Retinal pigment epithelial cell (primary cell): ENCODE measurements around the gene MBOAT1.
"Not testable (repeated sequence)": the region's sequence is repeated elsewhere in the genome, so short reads cannot be mapped to it uniquely, and the experiment has no call there.

ENCODE experiments used
- DNase-seq: peaks from one replicate; pipeline ENCODE4 v3.0.0-alpha.2; 2010; ENCODE audit warnings: low read depth
- H3K4me3 ChIP-seq: 2 replicates; pipeline ENCODE4 v1.5.1; 2011; ENCODE audit warnings: mild to moderate bottlenecking, low read length, control low read depth, moderate library complexity
- CTCF ChIP-seq: conservative IDR thresholded peaks from 2 replicates; pipeline ENCODE4 v1.5.1; 2011; ENCODE audit warnings: low read depth, low read length, control low read depth, inconsistent platforms

Gene MBOAT1

GRCh38 chr6:20253021-20253420 lies 40.8 kb upstream of the MBOAT1 start:
- no peak overlapping the region for H3K4me3 ChIP-seq
- TF ChIP-seq CTCF: no peak
- no peak for DNase-seq

- no peak overlapping the region for H3K4me3 ChIP-seq
- TF ChIP-seq CTCF: no peak
- DNase-seq: no peak
Measured at GRCh38 chr6:20252311-20252710, 40.0 kb upstream of the MBOAT1 start.

- no peak for TF ChIP-seq CTCF
- DNase-seq: no peak
- H3K4me3 ChIP-seq: no peak overlapping the region
Measured at GRCh38 chr6:20251525-20251924, 39.3 kb upstream of the MBOAT1 start.

GRCh38 chr6:20246125-20246524 lies 33.9 kb upstream of the MBOAT1 start:
- no peak for TF ChIP-seq CTCF
- H3K4me3 ChIP-seq: no peak overlapping the region

GRCh38 chr6:20244807-20245681 lies 32.8 kb upstream of the MBOAT1 start:
- not testable (repeated sequence) for DNase-seq, H3K4me3 ChIP-seq

More at GRCh38 chr6:20246125-20246524, 33.9 kb upstream of the MBOAT1 start:
- DNase-seq: no peak

- TF ChIP-seq CTCF: no peak
- H3K4me3 ChIP-seq: no peak overlapping the region
- no peak for DNase-seq
Measured at GRCh38 chr6:20243288-20243687, 31.0 kb upstream of the MBOAT1 start.

- DNase-seq: no peak
Measured at GRCh38 chr6:20242397-20242796, 30.1 kb upstream of the MBOAT1 start.

More at GRCh38 chr6:20242397-20242796, 30.1 kb upstream of the MBOAT1 start:
- no peak for TF ChIP-seq CTCF
- H3K4me3 ChIP-seq: no peak overlapping the region
